Common myeloid progenitor, CD34-positive (primary cell): ENCODE measurements around the gene ADAMTS7.
"Not testable (repeated sequence)": the region's sequence is repeated elsewhere in the genome, so short reads cannot be mapped to it uniquely, and the experiment has no call there.

Experiments used
- CTCF ChIA-PET: fragments of 350-600 bp; sonication (Branson Sonifier 250); formaldehyde crosslinking; loops from one replicate; lab custom pipeline; 2021; ENCODE audit warnings: antibody characterized with exemption; lab: Charles Lee
- POLR2A ChIA-PET: fragments of 350-600 bp; sonication (Branson Sonifier 250); formaldehyde crosslinking; loops from one replicate; lab custom pipeline; 2021; ENCODE audit warnings: antibody characterized with exemption; lab: Charles Lee
- DNase-seq, 3 donors: peaks; one replicate each; pipeline versions ENCODE4 v3.0.0 to v3.0.0-alpha.2; 2013
- H3K27ac ChIP-seq, 2 experiments: 1 replicate in 1 of 2; 2 replicates in 1 of 2; pipeline ENCODE4 v1.7.0; 2013; ENCODE audit warnings: inconsistent platforms in 2 of 2, low read length in 2 of 2, mild to moderate bottlenecking in 2 of 2, low read depth in 1 of 2, moderate library complexity in 1 of 2; ENCODE audit not compliant: severe bottlenecking in 2 of 2, insufficient read depth in 1 of 2, poor library complexity in 1 of 2
- H3K27me3 ChIP-seq, 5 experiments: replicated peaks in 2 of 5; 1 replicate in 3 of 5; 2 replicates in 2 of 5; pipeline versions ENCODE4 v1.6.1 to v1.7.0; 2013; ENCODE audit warnings: low read length in 4 of 5, mild to moderate bottlenecking in 2 of 5, moderate library complexity in 2 of 5, inconsistent platforms in 1 of 5; ENCODE audit not compliant: insufficient read depth in 5 of 5, control insufficient read depth in 4 of 5
- H3K36me3 ChIP-seq, 4 experiments: 1 replicate in 2 of 4; 2 replicates in 2 of 4; pipeline versions ENCODE4 v1.6.1 to v1.7.0; 2013; ENCODE audit warnings: low read length in 3 of 4, control low read depth in 1 of 4, mild to moderate bottlenecking in 1 of 4; ENCODE audit not compliant: control insufficient read depth in 4 of 4, insufficient read depth in 4 of 4
- H3K4me1 ChIP-seq, 4 experiments: 1 replicate in 3 of 4; 2 replicates in 1 of 4; pipeline versions ENCODE4 v1.6.1 to v1.7.1; 2013; ENCODE audit warnings: low read length in 3 of 4, mild to moderate bottlenecking in 3 of 4, control low read depth in 1 of 4, inconsistent platforms in 1 of 4, moderate library complexity in 1 of 4; ENCODE audit not compliant: control insufficient read depth in 4 of 4, insufficient read depth in 4 of 4; ENCODE audit errors: control extremely low read depth in 1 of 4
- H3K4me3 ChIP-seq, 7 experiments: 1 replicate in 4 of 7; 2 replicates in 3 of 7; pipeline versions ENCODE4 v1.5.1 to v1.7.0; 2013; ENCODE audit warnings: mild to moderate bottlenecking in 7 of 7, low read length in 6 of 7, moderate library complexity in 6 of 7, inconsistent platforms in 2 of 7, low read depth in 2 of 7, control low read depth in 1 of 7; ENCODE audit not compliant: insufficient read depth in 4 of 7, control insufficient read depth in 1 of 7; ENCODE audit errors: extremely low read depth in 1 of 7
- H3K9me3 ChIP-seq, 5 experiments: 1 replicate in 4 of 5; 2 replicates in 1 of 5; pipeline versions ENCODE4 v1.6.1 to v1.7.1; 2013; ENCODE audit warnings: low read length in 4 of 5, mild to moderate bottlenecking in 2 of 5, inconsistent platforms in 1 of 5, low read depth in 1 of 5, moderate library complexity in 1 of 5; ENCODE audit not compliant: control insufficient read depth in 4 of 5, insufficient read depth in 2 of 5; ENCODE audit errors: control extremely low read depth in 1 of 5
- WGBS: methylation state at CpG from one replicate; pipeline ENCODE4 v1.1.5; 2013; ENCODE audit not compliant: insufficient coverage; 5-methylcytosine and 5-hydroxymethylcytosine counted together

The ADAMTS7 gene

DNA sequence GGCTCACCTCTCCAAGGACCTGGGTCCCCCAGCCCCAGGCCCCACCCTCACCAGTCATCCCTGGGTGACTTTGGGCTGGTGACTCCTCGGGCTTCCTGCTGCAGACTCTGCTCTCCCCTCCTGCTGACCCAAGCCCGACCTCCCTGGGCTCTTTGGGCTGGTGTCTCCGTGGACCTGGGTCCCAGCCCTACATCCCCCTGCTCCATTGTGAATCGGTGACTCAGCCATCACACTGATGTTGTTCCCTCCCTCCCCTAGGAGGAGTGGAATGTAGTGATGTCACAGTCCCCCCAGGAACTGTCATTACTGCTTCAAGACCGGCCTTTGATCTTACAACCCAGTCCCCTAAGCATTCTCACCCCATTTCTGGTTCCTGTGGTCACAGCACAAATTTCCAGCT is 83.7 kb downstream of the ADAMTS7 start:
- H3K4me1 ChIP-seq, result peaks cover 0 to 9% (median 0%) of the 10 kb centered on the region in 4 experiments
- POLR2A ChIA-PET, result no interaction called here
- no peaks in the 10 kb centered on the region for H3K27me3 ChIP-seq
- H3K9me3 ChIP-seq, result no peaks in the 10 kb centered on the region
- H3K4me3 ChIP-seq, result no peak overlapping the region
- DNase-seq, result no peak
- H3K36me3 ChIP-seq, result no peaks in the 10 kb centered on the region
- WGBS, result 100% methylated on average over 2 of the region's 5 CpGs
- CTCF ChIA-PET, result interaction anchor here (1.2 to 2.8 kb wide), 2 partner anchors 12 to 90 kb away, joined by 3 to 13 read pairs; no protein-coding TSS in a partner anchor
- no peak overlapping the region for H3K27ac ChIP-seq

DNA sequence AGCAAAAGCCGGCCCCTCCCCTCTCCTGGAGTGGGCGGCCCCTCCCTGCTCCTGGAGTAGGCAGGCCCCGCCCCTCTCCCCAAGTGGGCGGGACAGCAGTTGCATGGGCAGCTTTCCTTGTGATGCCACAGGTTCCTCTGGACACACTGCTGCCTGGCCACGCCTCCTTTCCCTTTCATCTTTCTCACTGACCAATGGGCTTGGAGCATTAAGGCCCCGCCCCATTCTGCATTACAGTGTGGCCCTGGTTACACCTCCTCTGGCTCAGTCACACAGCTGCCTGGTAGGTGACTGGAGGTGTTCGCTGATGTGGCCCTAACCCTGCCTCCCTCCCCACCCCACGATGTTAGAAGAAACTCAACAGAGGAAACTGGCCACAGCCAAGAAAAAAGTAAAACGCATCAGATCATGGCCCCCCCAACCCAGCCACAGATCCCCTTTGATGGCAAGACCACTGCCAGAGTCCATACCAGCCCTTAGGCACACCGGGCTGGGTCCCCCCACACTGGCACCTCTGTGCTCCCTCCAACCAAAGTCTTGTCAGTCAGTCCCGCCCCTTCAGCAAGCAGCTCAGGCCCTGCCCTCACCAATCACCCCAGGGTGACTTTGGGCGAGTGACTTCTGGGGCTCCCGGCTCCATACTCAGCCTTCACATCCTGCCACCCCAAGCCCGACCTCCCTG is 84.3 kb downstream of the ADAMTS7 start:
- ChIA-PET POLR2A (no interaction called here), CTCF (interaction anchor here (1.2 to 2.8 kb wide), 2 partner anchors 13 to 89 kb away, joined by 3 to 13 read pairs; no protein-coding TSS in a partner anchor)
- peaks cover 0 to 9% (median 0%) of the 10 kb centered on the region in 4 experiments for H3K4me1 ChIP-seq
- H3K36me3 ChIP-seq, result no peaks in the 10 kb centered on the region
- 99% methylated on average over 12 of the region's 14 CpGs for WGBS
- no peaks in the 10 kb centered on the region for H3K27me3 ChIP-seq
- no peak overlapping the region for H3K4me3 ChIP-seq
- H3K9me3 ChIP-seq, result no peaks in the 10 kb centered on the region
- peak; percentile 17 to 47 (median 36) for DNase-seq
- no peak overlapping the region for H3K27ac ChIP-seq

DNA sequence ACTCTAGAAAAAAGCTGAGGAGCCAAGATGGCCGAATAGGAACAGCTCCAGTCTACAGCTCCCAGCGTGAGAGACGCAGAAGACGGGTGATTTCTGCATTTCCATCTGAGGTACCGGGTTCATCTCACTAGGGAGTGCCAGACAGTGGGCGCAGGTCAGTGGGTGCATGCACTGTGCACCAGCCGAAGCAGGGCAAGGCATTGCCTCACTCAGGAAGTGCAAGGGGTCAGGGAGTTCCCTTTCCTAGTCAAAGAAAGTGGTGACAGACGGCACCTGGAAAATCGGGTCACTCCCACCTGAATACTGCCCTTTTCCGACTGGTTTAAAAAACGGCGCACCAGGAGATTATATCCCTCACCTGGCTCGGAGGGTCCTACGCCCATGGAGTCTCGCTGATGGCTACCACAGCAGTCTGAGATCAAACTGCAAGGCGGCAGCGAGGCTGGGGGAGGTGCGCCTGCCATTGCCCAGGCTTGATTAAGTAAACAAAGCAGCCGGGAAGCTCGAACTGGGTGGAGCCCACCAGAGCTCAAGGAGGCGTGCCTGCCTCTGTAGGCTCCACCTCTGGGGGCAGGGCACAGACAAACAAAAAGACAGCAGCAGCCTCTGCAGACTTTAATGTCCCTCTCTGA is 91.3 kb downstream of the ADAMTS7 start:
- CTCF ChIA-PET, H3K27me3 ChIP-seq, H3K36me3 ChIP-seq, POLR2A ChIA-PET, DNase-seq, H3K27ac ChIP-seq, H3K4me3 ChIP-seq, H3K4me1 ChIP-seq, H3K9me3 ChIP-seq: not testable (repeated sequence)
- 87% methylated on average over 14 of the region's 21 CpGs for WGBS

DNA sequence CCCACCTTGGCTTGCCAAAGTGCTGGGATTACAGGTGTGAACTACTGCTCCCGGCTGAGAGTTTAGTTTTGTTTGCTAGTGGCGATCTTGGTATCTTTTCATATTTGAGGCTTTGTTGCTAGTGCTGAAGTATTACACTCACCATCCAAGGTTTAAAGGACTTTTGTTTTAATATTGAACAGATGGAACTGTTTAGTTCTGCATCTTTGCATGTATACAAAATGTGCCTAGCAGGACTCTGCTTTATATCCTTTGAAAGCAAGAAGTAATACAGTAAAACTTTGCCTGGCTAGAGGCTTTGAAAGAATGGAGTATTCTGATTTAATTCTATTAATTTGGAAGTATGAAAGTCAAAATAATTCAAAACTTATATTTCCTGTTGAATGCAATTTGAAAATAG is 92.4 kb downstream of the ADAMTS7 start:
- CTCF ChIA-PET, result interaction anchor here (1.3 kb wide), 1 partner anchor 79 kb away, joined by 3 read pairs; no protein-coding TSS in a partner anchor

DNA sequence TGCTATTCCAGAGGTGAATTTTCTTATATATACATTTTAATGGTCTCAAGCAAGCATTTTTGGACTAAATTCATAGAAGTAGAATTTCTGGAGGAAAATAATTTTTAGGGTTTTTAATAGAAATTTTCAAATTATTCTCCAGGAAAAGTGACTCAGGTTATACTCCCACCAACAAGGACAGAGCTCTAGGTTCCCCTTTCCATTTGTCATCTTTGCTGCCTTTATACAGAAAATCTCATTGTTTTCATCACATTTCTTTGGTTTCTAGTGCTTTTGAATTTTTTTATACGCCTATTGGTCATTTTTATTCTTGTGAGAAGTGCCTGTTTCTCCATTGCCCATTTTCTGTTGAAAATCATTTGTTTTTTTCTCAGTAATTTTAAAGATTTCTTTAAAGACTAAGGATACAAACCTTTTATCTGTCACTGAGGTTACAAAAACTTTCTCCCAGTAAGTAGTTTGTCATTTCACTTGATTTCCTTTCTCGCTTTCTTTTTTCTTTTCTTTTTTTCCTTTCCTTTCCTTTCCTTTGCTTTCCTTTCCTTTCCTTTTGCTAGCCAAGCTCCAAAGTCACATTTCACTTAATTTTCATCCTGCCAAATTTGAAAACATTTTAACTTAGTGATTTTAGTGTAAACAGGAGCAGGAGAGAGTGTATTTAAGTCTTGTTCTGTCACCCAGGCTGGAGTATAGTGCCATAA is 93.2 kb downstream of the ADAMTS7 start:
- no CpG with 5 or more reads among the region's 2 CpGs for WGBS

More for the DNA sequence above, 92.4 kb downstream of the ADAMTS7 start:
- Histone ChIP-seq H3K4me3 (no peak overlapping the region), H3K27ac (no peak overlapping the region), H3K9me3 (no peaks in the 10 kb centered on the region), H3K27me3 (no peaks in the 10 kb centered on the region), H3K4me1 (no peaks in the 10 kb centered on the region), H3K36me3 (no peaks in the 10 kb centered on the region)
- no CpG with 5 or more reads among the region's 2 CpGs for WGBS
- POLR2A ChIA-PET, result no interaction called here
- DNase-seq, result no peak

DNA sequence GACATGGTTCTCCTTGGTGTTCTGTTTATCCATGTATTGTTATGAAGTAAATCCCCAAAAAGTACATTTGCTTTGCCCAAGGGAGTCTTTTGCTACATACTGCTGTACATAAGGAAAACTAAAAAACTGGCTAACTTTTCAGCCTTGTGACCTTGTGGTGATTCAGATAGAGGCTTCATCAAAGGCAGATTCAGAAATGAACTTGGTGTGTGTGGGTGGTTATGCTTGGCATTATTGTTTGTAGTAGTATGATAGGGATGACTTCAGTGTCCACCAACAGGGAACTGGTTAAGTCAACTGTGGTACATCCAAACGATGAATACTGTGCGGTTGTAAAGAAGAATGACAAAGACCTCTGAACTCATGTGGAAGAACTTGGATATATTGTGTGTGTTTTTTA is 94.6 kb downstream of the ADAMTS7 start:
- no peak for DNase-seq
- CTCF ChIA-PET, result no interaction called here
- H3K9me3 ChIP-seq, result no peaks in the 10 kb centered on the region

More for the DNA sequence above, 93.2 kb downstream of the ADAMTS7 start:
- H3K27me3 ChIP-seq, result no peaks in the 10 kb centered on the region
- no peak overlapping the region for H3K27ac ChIP-seq
- ChIA-PET POLR2A (no interaction called here), CTCF (interaction anchor here (1.3 kb wide), 1 partner anchor 78 kb away, joined by 3 read pairs; no protein-coding TSS in a partner anchor)
- no peaks in the 10 kb centered on the region for H3K36me3 ChIP-seq
- no peak overlapping the region for H3K4me3 ChIP-seq
- no peak for DNase-seq
- H3K4me1 ChIP-seq, result no peaks in the 10 kb centered on the region
- H3K9me3 ChIP-seq, result no peaks in the 10 kb centered on the region

More for the DNA sequence above, 94.6 kb downstream of the ADAMTS7 start:
- POLR2A ChIA-PET, result no interaction called here
- no peak overlapping the region for H3K4me3 ChIP-seq
- H3K27me3 ChIP-seq, result no peaks in the 10 kb centered on the region
- H3K36me3 ChIP-seq, result no peaks in the 10 kb centered on the region
- no peak overlapping the region for H3K27ac ChIP-seq
- 100% methylated on average over 2 of the region's 2 CpGs for WGBS
- H3K4me1 ChIP-seq, result no peaks in the 10 kb centered on the region
